ENCODE measurements around the gene ASCL2. TPM values are rescaled to one million over a fixed set of nuclear protein-coding genes. Genes with fewer than 3 reads are reported as not detected.

Gene ASCL2
- total RNA-seq, 1 donor from 2014 or later = not detected

DNA sequence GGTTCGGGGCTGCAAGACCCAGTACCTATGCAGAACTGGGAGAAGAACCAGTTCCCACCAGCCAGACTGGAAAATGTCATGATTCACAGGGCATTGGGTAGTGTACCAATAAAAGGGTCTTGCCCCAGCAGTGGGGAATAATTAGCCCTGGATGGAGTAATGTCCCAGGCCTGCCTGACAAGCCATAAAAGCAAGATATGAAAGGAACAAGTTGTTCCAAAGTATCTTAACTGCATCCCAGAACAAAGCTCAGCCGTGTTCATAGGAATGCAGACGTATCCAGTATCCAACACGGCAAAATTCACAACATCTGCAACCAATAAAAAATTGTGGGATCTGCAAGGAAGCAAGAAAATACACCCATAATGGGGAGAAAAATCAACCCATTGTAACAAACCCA lies 47.9 kb downstream of the ASCL2 start:
- Mint-ChIP-seq H3K4me3 (no peak overlapping the region), H3K36me3 (no peaks in the 10 kb centered on the region), H3K27me3 (ENCODE audit: insufficient read depth, low read depth) (peaks cover 11% of the 10 kb centered on the region), H3K9me3 (peaks cover 31% of the 10 kb centered on the region), H3K4me1 (peaks cover 9% of the 10 kb centered on the region), H3K27ac (no peak overlapping the region)
- Histone ChIP-seq H3K36me3 (no peaks in the 10 kb centered on the region), H3K4me3 (no peak overlapping the region), H4K20me1 (ENCODE audit: low read depth) (no peaks in the 10 kb centered on the region), H3K27ac (no peak overlapping the region), H3F3A (ENCODE audit: low read depth) (no peaks in the 10 kb centered on the region), H3K9me3 (ENCODE audit: low read depth) (no peaks in the 10 kb centered on the region), H3K9ac (no peak overlapping the region), H3K4me2 (no peak overlapping the region), H3K27me3 (peaks cover 4% of the 10 kb centered on the region), H2AFZ (replicated peaks) (no peak overlapping the region), H3K4me1 (peaks cover 4% of the 10 kb centered on the region), H3K79me2 (ENCODE audit: low read depth) (no peaks in the 10 kb centered on the region)
- TF ChIP-seq EZH2phosphoT487 (IDR thresholded peaks at IDR 0.05) (no peak), EZH2 (IDR thresholded peaks at IDR 0.05) (no peak)
- TF ChIP-seq, protein P1, sequence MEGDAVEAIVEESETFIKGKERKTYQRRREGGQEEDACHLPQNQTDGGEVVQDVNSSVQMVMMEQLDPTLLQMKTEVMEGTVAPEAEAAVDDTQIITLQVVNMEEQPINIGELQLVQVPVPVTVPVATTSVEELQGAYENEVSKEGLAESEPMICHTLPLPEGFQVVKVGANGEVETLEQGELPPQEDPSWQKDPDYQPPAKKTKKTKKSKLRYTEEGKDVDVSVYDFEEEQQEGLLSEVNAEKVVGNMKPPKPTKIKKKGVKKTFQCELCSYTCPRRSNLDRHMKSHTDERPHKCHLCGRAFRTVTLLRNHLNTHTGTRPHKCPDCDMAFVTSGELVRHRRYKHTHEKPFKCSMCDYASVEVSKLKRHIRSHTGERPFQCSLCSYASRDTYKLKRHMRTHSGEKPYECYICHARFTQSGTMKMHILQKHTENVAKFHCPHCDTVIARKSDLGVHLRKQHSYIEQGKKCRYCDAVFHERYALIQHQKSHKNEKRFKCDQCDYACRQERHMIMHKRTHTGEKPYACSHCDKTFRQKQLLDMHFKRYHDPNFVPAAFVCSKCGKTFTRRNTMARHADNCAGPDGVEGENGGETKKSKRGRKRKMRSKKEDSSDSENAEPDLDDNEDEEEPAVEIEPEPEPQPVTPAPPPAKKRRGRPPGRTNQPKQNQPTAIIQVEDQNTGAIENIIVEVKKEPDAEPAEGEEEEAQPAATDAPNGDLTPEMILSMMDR (IDR thresholded peaks at IDR 0.05) = no peak
- DNase-seq (ENCODE audit: low spot score) = no peak

DNA sequence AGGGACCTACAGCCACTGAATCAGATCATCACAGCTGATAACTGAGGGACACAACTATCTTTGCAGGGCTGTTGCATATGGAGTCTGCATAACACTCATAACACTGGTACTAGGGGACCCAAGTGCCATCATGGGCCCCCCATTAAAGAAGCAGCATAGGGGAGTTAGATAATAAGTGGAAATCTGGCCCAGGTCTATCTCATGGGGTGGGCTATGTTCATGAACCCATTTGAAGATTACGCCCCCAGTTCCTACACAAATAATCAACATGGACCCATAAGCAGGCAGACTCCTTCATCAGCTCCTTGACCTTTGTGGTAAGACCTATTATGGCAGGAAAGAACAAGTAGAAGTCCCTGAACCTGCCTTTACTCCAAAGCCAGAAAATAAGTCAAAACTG lies 48.8 kb downstream of the ASCL2 start:
- H3K36me3 Mint-ChIP-seq = no peaks in the 10 kb centered on the region
- no peak overlapping the region for H3K4me2 ChIP-seq
- H3K9me3 ChIP-seq (ENCODE audit: low read depth) = no peaks in the 10 kb centered on the region
- no peaks in the 10 kb centered on the region for H3K79me2 ChIP-seq (ENCODE audit: low read depth)
- peaks cover 9% of the 10 kb centered on the region for H3K4me1 Mint-ChIP-seq
- no peaks in the 10 kb centered on the region for H3K36me3 ChIP-seq
- no peak overlapping the region for H3K27ac ChIP-seq
- no peak overlapping the region for H3K4me3 Mint-ChIP-seq
- no peaks in the 10 kb centered on the region for H3F3A ChIP-seq (ENCODE audit: low read depth)
- H3K9ac ChIP-seq = no peak overlapping the region
- peaks cover 11% of the 10 kb centered on the region for H3K27me3 Mint-ChIP-seq (ENCODE audit: insufficient read depth, low read depth)
- peaks cover 4% of the 10 kb centered on the region for H3K27me3 ChIP-seq
- H3K4me1 ChIP-seq = peaks cover 4% of the 10 kb centered on the region
- no peak for DNase-seq (ENCODE audit: low spot score)
- H3K4me3 ChIP-seq = no peak overlapping the region
- no peak overlapping the region for H3K27ac Mint-ChIP-seq
- no peak overlapping the region for H2AFZ ChIP-seq (replicated peaks)
- H4K20me1 ChIP-seq (ENCODE audit: low read depth) = no peaks in the 10 kb centered on the region
- TF ChIP-seq EZH2phosphoT487 (IDR thresholded peaks at IDR 0.05) (no peak), EZH2 (IDR thresholded peaks at IDR 0.05) (no peak)
- TF ChIP-seq, protein P1 (IDR thresholded peaks at IDR 0.05) = no peak
- H3K9me3 Mint-ChIP-seq = peaks cover 30% of the 10 kb centered on the region

DNA sequence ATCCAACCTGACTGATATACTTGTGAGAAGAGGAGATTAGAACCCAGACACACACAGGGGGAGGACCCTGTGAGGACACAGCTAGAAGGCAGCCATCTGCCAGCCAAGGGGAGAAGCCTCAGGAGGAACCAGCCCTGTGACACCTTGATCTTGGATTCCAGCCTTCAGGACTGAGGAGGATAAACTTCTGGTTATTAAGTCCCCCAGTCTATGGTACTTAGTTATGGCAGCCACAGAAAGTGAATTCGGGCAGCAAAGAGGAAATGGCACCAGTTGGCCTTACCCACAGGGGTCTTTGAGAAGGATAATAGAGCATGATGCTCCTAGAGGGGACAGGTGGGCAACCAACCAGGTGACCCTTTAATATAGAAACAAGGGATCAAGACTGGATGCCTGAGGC lies 49.4 kb downstream of the ASCL2 start:
- no peaks in the 10 kb centered on the region for H3K9me3 ChIP-seq (ENCODE audit: low read depth)
- H3K9me3 Mint-ChIP-seq = peaks cover 29% of the 10 kb centered on the region

More for the DNA sequence above, 49.4 kb downstream of the ASCL2 start:
- peaks cover 11% of the 10 kb centered on the region for H3K27me3 Mint-ChIP-seq (ENCODE audit: insufficient read depth, low read depth)
- peaks cover 9% of the 10 kb centered on the region for H3K4me1 Mint-ChIP-seq
- DNase-seq (ENCODE audit: low spot score) = no peak
- Histone ChIP-seq H4K20me1 (ENCODE audit: low read depth) (no peaks in the 10 kb centered on the region), H3K9ac (no peak overlapping the region), H3K79me2 (ENCODE audit: low read depth) (no peaks in the 10 kb centered on the region), H3K4me1 (peaks cover 4% of the 10 kb centered on the region), H2AFZ (replicated peaks) (no peak overlapping the region), H3K36me3 (no peaks in the 10 kb centered on the region), H3K4me3 (no peak overlapping the region), H3K27ac (no peak overlapping the region), H3K4me2 (no peak overlapping the region), H3F3A (ENCODE audit: low read depth) (no peaks in the 10 kb centered on the region), H3K27me3 (peaks cover 4% of the 10 kb centered on the region)
- no peak overlapping the region for H3K27ac Mint-ChIP-seq
- no peaks in the 10 kb centered on the region for H3K36me3 Mint-ChIP-seq
- no peak overlapping the region for H3K4me3 Mint-ChIP-seq
- TF ChIP-seq, protein P1 (IDR thresholded peaks at IDR 0.05) = no peak
- TF ChIP-seq EZH2 (IDR thresholded peaks at IDR 0.05) (no peak), EZH2phosphoT487 (IDR thresholded peaks at IDR 0.05) (no peak)
